Measurements from ENCODE around the gene GTF3C1. TPM values are rescaled to one million over a fixed set of nuclear protein-coding genes. Genes with fewer than 3 reads are reported as not detected.

The GTF3C1 gene
- total and polyA plus RNA-seq, 3 donors from 2014 or later = 85.7 to 154 (median 129) TPM

DNA sequence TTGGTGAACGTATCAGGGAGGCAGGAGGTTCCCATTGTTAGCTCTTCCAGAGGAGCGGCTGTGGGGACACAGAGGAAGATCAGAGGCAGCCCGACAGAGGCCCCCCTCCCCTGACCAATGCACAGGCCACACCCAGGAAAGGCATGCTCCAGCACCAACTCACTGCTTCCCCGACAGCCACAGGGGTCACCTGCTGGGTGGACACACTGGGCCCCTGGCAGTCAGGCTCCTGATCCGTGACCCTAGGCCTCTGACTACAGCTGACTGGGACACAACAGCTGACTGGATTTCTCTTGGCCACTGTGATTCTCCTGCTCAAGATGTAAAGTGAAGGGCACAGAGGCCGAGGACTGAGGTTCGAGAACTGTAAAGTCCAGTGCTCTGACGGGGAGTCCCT, 84.2 kb downstream of the GTF3C1 start:
- WGBS, 2 donors = 74 to 96% methylated on average over 3 to 8 of the region's 8 CpGs
- intact Hi-C loops (cut with DNase I; ENCODE audit: low total_unique reads) = no loop called here
- H3K4me1 ChIP-seq = peaks cover 17% of the 10 kb centered on the region
- TF ChIP-seq, protein P1, sequence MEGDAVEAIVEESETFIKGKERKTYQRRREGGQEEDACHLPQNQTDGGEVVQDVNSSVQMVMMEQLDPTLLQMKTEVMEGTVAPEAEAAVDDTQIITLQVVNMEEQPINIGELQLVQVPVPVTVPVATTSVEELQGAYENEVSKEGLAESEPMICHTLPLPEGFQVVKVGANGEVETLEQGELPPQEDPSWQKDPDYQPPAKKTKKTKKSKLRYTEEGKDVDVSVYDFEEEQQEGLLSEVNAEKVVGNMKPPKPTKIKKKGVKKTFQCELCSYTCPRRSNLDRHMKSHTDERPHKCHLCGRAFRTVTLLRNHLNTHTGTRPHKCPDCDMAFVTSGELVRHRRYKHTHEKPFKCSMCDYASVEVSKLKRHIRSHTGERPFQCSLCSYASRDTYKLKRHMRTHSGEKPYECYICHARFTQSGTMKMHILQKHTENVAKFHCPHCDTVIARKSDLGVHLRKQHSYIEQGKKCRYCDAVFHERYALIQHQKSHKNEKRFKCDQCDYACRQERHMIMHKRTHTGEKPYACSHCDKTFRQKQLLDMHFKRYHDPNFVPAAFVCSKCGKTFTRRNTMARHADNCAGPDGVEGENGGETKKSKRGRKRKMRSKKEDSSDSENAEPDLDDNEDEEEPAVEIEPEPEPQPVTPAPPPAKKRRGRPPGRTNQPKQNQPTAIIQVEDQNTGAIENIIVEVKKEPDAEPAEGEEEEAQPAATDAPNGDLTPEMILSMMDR (IDR thresholded peaks at IDR 0.05) = no peak
- TF ChIP-seq POLR2A (IDR thresholded peaks at IDR 0.05) = no peak
- H3K9me3 ChIP-seq = no peaks in the 10 kb centered on the region
- no peaks in the 10 kb centered on the region for H3K27me3 ChIP-seq
- H3K36me3 ChIP-seq (ENCODE audit: low read depth, missing control alignments) = no peaks in the 10 kb centered on the region
- no peak overlapping the region for H3K27ac ChIP-seq
- no peak for DNase-seq
- H3K4me3 ChIP-seq = no peak overlapping the region

DNA sequence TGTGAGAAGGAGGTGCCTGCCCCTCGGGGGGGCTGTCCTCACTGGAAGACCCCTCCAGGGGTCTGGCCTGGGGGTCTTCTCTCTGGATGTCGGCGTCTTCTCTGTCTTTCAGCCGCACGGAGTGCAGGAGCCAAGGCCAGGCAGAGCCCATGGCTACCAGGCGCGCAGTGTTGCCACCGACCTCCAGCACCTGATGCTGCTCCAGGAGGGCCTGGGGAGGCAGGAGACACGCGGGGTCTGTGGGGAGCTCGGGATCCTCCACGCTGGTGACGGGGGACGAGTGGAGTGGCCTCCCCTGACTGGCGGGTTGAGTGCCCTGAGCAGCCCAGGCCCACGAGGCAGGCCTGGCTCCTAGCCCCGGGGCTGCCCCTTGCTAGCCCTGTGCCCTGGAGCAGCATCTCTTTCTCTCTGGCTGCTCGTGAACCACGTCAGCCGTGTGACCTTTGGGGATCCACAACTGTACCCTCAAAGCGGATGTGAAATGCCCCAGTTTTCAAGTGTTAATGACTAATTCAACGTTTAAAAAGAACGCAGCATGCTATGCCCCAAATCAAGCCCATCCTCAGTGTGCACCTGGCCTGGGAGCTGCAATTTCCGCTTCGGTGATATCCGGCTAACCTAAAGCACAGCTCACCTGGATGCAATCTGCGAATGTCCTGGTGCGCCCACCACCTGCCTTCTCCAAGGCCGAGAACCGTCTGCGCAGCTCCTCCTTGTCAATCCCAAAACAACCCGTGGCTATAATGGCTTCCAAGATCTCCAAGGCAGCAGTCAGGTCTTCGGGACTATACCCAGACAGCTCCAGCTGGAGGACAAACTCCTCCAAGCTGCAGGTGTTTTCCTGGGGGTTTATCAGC, 84.9 kb downstream of the GTF3C1 start:
- no peaks in the 10 kb centered on the region for H3K27me3 ChIP-seq
- DNase-seq = no peak
- no peaks in the 10 kb centered on the region for H3K9me3 ChIP-seq
- no peak for TF ChIP-seq POLR2A (IDR thresholded peaks at IDR 0.05)
- TF ChIP-seq, protein P1 (IDR thresholded peaks at IDR 0.05) = no peak
- 88 to 92% methylated on average over 26 to 31 of the region's 33 CpGs for WGBS, 2 donors
- H3K4me1 ChIP-seq = peaks cover 23% of the 10 kb centered on the region
- intact Hi-C loops (cut with DNase I; ENCODE audit: low total_unique reads) = no loop called here
- no peak overlapping the region for H3K27ac ChIP-seq
- H3K4me3 ChIP-seq = no peak overlapping the region
- no peaks in the 10 kb centered on the region for H3K36me3 ChIP-seq (ENCODE audit: low read depth, missing control alignments)

DNA sequence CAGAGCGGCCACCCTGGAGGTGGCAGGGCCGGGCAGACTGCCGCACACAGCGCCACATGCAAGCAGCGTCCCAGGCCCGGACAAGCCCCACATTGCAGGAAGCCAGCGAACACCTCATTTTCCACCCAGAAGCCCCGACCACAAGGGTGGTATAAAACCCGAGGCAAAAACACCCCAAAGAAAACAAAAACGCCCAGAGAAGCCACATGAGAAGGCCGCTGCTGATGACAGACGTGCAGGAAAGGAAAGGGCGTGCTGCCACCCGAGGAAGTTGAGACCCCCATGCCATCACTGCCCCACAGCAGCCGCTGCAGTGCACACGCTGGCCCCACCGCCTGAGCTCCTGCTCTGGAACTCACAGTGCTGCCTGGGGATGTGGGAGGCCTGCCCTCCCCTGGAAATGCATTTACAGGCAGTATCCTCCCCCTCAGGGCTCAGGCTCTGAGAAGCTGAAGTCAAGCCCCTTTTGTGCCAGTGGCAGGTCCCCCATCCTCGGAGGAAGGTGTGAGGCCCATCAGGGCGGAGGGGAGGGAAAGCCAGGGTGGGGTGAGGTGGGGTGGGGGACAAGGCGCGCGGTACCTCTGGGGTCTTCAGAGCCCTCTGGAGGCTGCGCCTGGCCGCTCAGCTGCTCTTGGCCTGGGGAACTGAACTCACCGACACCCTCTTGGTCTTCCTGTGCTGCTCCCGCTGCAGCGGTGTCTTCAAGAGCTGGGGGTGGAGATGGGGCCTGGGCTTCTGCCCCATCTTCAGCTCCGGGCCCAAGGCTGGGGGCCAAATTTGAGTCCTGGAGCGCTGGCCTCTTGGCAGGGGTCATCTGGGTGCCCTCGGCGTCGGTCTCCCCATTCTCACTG, 85.7 kb downstream of the GTF3C1 start:
- intact Hi-C loops (cut with DNase I; ENCODE audit: low total_unique reads) = no loop called here
- Histone ChIP-seq H3K27me3 (no peaks in the 10 kb centered on the region), H3K9me3 (no peaks in the 10 kb centered on the region), H3K4me1 (peaks cover 26% of the 10 kb centered on the region), H3K36me3 (ENCODE audit: low read depth, missing control alignments) (no peaks in the 10 kb centered on the region), H3K27ac (no peak overlapping the region), H3K4me3 (no peak overlapping the region)
- peak; percentile 38 for DNase-seq
- TF ChIP-seq, protein P1 (IDR thresholded peaks at IDR 0.05) = no peak
- TF ChIP-seq POLR2A (IDR thresholded peaks at IDR 0.05) = no peak
- 84 to 86% methylated on average over 17 to 32 of the region's 32 CpGs for WGBS, 2 donors

DNA sequence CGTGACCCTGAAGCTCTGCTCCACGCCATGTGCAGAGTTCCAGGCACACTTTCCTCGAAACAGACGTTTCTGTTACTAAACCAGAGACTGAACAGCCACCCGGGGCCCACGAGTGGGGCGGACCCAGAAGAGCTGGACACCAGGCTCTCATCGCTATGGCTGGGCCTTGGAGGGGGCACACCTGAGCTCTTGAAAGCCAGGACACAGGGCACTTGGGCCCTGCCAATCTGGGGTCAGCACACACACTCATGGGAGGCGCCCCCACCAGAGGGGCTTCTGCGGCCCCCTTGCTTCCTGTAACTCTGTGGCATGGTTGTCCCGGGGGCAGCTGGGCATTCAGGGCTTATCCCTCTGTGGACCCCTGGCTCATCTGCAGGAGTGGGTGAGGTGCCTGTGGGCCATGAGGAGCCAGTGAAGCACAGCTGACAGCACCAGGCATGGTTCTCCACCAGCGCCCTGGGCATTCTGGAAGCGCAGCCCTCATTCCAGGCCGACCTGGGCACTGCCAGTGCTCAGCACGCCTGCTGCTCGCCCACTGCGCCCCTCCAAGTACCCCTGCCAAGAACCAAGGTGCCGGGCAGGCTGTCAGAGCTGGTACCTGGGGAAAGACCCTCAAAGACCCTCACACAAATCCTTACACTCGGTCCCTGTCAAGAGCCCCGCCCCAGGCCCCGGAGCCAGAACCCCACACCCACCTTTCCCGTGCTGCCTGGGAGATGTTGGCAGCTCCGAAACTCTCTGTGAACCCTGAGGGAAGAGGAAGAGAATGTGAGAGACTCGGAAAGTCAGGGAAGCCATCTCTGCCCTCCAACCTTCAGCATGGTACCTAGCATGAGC, 86.6 kb downstream of the GTF3C1 start:
- no peaks in the 10 kb centered on the region for H3K27me3 ChIP-seq
- intact Hi-C loops (cut with DNase I; ENCODE audit: low total_unique reads) = no loop called here
- peaks cover 26% of the 10 kb centered on the region for H3K4me1 ChIP-seq
- H3K27ac ChIP-seq = no peak overlapping the region
- no peak for TF ChIP-seq POLR2A (IDR thresholded peaks at IDR 0.05)
- TF ChIP-seq, protein P1 (IDR thresholded peaks at IDR 0.05) = no peak
- no peaks in the 10 kb centered on the region for H3K36me3 ChIP-seq (ENCODE audit: low read depth, missing control alignments)
- WGBS, 2 donors = 90 to 93% methylated on average over 8 to 20 of the region's 24 CpGs
- no peaks in the 10 kb centered on the region for H3K9me3 ChIP-seq
- H3K4me3 ChIP-seq = no peak overlapping the region
- DNase-seq = no peak
